ENCODE data around the gene PLB1. TPM values are rescaled to one million over a fixed set of nuclear protein-coding genes. Genes with fewer than 3 reads are reported as not detected.

Gene PLB1
- total and polyA plus RNA-seq, 2 experiments from 2014 or later = 19.2 to 19.7 TPM

- H2AFZ ChIP-seq = no peak overlapping the region
- no peak for DNase-seq (ENCODE audit: low spot score)
- no peaks in the 10 kb centered on the region for H4K20me1 ChIP-seq (ENCODE audit: insufficient read depth, poor library complexity, severe bottlenecking)
- H3K9me2 ChIP-seq (replicated peaks; ENCODE audit: insufficient read depth) = no peaks in the 10 kb centered on the region
- no peaks in the 10 kb centered on the region for H3K36me3 ChIP-seq (replicated peaks; ENCODE audit: insufficient read depth, low read depth)
- H3K79me2 ChIP-seq = no peaks in the 10 kb centered on the region
- no peaks in the 10 kb centered on the region for H3K27me3 ChIP-seq
- H3K27ac ChIP-seq = no peak overlapping the region
- WGBS (ENCODE audit: low lambda C conversion rate, missing lambda C conversion rate) = 96% methylated on average over 15 of the region's 15 CpGs
- no peaks in the 10 kb centered on the region for H3K9me3 ChIP-seq (ENCODE audit: low read depth)
- TF ChIP-seq EZH2 (IDR thresholded peaks at IDR 0.05; ENCODE audit: borderline replicate concordance) = no peak
- no peak for TF ChIP-seq CTCF (IDR thresholded peaks at IDR 0.05; ENCODE audit: poor library complexity)
- no peak for TF ChIP-seq EZH2phosphoT487 (IDR thresholded peaks at IDR 0.05; ENCODE audit: low read depth, severe bottlenecking, unreplicated experiment)
- H3K4me2 ChIP-seq = no peak overlapping the region
- peaks cover 22% of the 10 kb centered on the region for H3K4me1 ChIP-seq (ENCODE audit: insufficient read depth)
- no peak overlapping the region for H3K4me3 ChIP-seq
Observed at GRCh38 chr2:28587526-28588291, 91.8 kb downstream of the PLB1 start.

GRCh38 chr2:28588292-28588670, 92.4 kb downstream of the PLB1 start:
- no peaks in the 10 kb centered on the region for H3K27me3 ChIP-seq
- no peaks in the 10 kb centered on the region for H3K79me2 ChIP-seq
- WGBS (ENCODE audit: low lambda C conversion rate, missing lambda C conversion rate) = 71% methylated on average over 3 of the region's 3 CpGs
- H3K27ac ChIP-seq = no peak overlapping the region
- H3K4me3 ChIP-seq = no peak overlapping the region
- no peak for DNase-seq (ENCODE audit: low spot score)
- H4K20me1 ChIP-seq (ENCODE audit: insufficient read depth, poor library complexity, severe bottlenecking) = no peaks in the 10 kb centered on the region
- no peak overlapping the region for H3K4me2 ChIP-seq
- TF ChIP-seq CTCF (IDR thresholded peaks at IDR 0.05; ENCODE audit: poor library complexity) (no peak), EZH2 (IDR thresholded peaks at IDR 0.05; ENCODE audit: borderline replicate concordance) (no peak), EZH2phosphoT487 (IDR thresholded peaks at IDR 0.05; ENCODE audit: low read depth, severe bottlenecking, unreplicated experiment) (no peak)
- no peak overlapping the region for H2AFZ ChIP-seq
- H3K4me1 ChIP-seq (ENCODE audit: insufficient read depth) = peaks cover 27% of the 10 kb centered on the region
- no peaks in the 10 kb centered on the region for H3K9me2 ChIP-seq (replicated peaks; ENCODE audit: insufficient read depth)
- no peaks in the 10 kb centered on the region for H3K9me3 ChIP-seq (ENCODE audit: low read depth)
- H3K36me3 ChIP-seq (replicated peaks; ENCODE audit: insufficient read depth, low read depth) = no peaks in the 10 kb centered on the region

GRCh38 chr2:28589746-28590463, 94.0 kb downstream of the PLB1 start:
- H4K20me1 ChIP-seq (ENCODE audit: insufficient read depth, poor library complexity, severe bottlenecking) = no peaks in the 10 kb centered on the region
- no peaks in the 10 kb centered on the region for H3K9me2 ChIP-seq (replicated peaks; ENCODE audit: insufficient read depth)
- no peak overlapping the region for H2AFZ ChIP-seq
- H3K9me3 ChIP-seq (ENCODE audit: low read depth) = no peaks in the 10 kb centered on the region
- no peaks in the 10 kb centered on the region for H3K79me2 ChIP-seq
- H3K4me2 ChIP-seq = no peak overlapping the region
- TF ChIP-seq EZH2phosphoT487 (IDR thresholded peaks at IDR 0.05; ENCODE audit: low read depth, severe bottlenecking, unreplicated experiment) (no peak), CTCF (IDR thresholded peaks at IDR 0.05; ENCODE audit: poor library complexity) (no peak), EZH2 (IDR thresholded peaks at IDR 0.05; ENCODE audit: borderline replicate concordance) (no peak)
- H3K4me1 ChIP-seq (ENCODE audit: insufficient read depth) = peaks cover 19% of the 10 kb centered on the region
- DNase-seq (ENCODE audit: low spot score) = no peak
- H3K36me3 ChIP-seq (replicated peaks; ENCODE audit: insufficient read depth, low read depth) = no peaks in the 10 kb centered on the region
- H3K4me3 ChIP-seq = no peak overlapping the region
- no peaks in the 10 kb centered on the region for H3K27me3 ChIP-seq
- H3K27ac ChIP-seq = no peak overlapping the region
- WGBS (ENCODE audit: low lambda C conversion rate, missing lambda C conversion rate) = 87% methylated on average over 15 of the region's 15 CpGs
